Choroid plexus epithelial cell (primary cell): ENCODE measurements around the gene SLC40A1.

Experiments
- DNase-seq: peaks from one replicate; pipeline ENCODE4 v3.0.0-alpha.2; 2010; ENCODE audit warnings: low read depth
- H3K4me3 ChIP-seq: 2 replicates; pipeline ENCODE4 v1.5.1; 2011; ENCODE audit warnings: low read depth, mild to moderate bottlenecking, control low read depth, low read length, moderate library complexity
- TF ChIP-seq, protein P1 (sequence below): conservative IDR thresholded peaks from 2 replicates; pipeline ENCODE4 v1.5.1; 2011; ENCODE audit warnings: low read depth, mild to moderate bottlenecking, control low read depth, inconsistent platforms, low read length, moderate library complexity

Gene SLC40A1

DNA sequence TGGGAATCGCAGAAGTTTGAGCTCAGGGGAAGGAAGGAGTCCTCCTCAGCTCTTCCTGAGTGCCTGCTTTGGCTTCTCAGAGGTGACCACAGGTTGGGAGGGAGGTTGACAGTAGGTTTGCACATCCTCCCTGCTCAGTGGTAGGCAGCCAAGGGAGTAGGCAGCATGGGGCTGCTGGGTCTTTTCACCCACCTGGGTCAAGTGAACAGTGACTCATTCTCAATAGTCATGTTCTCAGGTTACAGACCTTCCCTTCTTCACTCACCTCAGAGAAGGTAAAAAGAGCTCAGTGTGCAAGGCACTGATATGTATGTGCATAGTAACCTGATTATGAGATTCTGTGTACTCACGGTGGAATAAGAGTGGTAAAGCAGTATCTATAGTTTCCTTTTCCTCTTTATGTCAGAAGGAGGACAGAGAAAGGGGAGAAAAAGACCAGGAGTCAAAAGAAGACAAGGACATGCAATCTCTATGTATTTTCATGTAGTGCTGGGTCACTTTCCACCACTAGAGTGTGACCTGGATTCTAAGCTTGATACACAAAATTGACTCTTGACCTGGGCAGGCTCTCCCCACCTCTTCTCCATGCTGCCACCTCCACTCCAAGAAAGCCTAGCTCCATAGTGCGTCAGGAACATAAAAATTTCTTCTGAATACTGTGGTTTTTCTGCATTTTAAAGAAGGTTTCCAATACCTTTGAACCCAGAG is 44.2 kb upstream of the SLC40A1 start:
- no peak for DNase-seq
- no peak overlapping the region for H3K4me3 ChIP-seq
- TF ChIP-seq, protein P1, sequence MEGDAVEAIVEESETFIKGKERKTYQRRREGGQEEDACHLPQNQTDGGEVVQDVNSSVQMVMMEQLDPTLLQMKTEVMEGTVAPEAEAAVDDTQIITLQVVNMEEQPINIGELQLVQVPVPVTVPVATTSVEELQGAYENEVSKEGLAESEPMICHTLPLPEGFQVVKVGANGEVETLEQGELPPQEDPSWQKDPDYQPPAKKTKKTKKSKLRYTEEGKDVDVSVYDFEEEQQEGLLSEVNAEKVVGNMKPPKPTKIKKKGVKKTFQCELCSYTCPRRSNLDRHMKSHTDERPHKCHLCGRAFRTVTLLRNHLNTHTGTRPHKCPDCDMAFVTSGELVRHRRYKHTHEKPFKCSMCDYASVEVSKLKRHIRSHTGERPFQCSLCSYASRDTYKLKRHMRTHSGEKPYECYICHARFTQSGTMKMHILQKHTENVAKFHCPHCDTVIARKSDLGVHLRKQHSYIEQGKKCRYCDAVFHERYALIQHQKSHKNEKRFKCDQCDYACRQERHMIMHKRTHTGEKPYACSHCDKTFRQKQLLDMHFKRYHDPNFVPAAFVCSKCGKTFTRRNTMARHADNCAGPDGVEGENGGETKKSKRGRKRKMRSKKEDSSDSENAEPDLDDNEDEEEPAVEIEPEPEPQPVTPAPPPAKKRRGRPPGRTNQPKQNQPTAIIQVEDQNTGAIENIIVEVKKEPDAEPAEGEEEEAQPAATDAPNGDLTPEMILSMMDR = no peak

DNA sequence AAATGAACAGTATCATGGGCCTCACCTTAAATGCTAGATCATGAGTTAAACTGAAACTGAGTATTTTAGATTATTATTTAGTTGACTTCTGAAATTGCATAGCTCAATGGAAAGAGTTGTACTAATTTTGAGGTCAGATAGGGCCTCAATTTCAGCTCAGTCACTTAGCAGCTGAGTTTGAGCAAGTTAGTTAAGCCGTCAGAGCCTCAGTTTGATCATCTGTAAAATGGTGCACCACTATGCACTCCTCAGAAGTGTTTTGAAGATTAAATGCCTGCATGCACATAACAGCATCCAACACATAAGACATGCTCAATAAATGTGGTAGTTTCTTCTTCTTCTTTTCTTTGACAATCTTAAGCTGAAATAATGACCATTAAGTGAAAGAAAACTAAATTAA is 42.5 kb upstream of the SLC40A1 start:
- H3K4me3 ChIP-seq = no peak overlapping the region
- TF ChIP-seq, protein P1 = no peak
- DNase-seq = no peak

DNA sequence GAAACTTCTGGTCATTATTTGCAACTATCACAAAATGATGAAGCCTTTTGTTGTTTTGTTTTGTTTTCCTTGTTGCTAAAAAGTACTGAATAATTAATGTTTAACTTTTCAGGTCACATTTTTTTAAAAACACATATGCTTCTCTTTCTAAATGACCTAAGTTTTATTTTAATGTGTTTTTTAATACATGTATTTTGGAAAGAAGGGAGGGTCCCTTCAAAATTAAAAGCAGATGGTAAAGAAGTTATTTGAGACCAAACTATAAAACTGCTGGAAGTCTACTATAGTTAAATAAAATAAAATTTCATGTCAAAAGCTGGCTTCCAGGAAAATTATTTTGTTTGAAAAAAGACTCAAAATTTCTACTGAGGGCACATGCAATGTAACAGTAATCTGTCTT is 41.2 kb upstream of the SLC40A1 start:
- TF ChIP-seq, protein P1 = no peak
- H3K4me3 ChIP-seq = no peak overlapping the region
- no peak for DNase-seq

DNA sequence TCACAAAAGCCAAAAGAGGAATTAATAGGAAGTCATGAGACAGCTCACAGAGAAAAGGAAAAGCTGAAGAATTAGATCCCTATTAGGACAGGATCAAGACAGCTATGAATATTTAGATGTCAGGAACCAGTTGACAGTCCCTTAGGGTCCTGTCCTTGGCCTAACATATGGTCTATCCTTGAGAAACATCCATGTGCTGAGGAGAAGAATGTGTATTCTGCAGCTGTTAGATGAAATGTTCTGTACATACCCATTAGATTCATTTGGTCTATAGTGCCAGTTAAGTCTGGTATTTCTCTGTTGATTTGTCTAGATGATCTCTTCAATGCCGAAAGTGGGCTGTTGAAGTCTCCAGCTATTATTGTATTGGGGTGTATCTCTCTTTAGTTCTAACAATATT is 37.6 kb upstream of the SLC40A1 start:
- DNase-seq = no peak
- TF ChIP-seq, protein P1 = no peak
- H3K4me3 ChIP-seq = no peak overlapping the region

DNA sequence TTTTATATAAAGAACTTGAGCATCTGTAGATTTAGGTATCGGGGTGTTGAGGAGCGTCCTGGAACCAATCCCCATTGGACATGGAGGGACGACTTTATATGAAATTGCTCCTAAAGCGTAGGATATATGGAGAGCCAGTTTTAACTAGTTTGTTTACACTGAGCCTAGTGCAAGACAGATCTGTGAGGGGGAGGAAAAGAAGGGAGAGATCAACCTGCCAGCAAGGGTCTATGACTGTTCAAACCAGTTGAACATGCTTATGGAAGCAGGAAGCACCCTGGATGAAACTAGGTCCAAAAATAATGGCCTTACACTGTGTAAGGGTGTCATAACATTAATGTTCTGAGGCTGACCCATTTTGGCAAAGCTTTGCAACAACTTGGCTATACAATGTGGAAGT is 34.0 kb upstream of the SLC40A1 start:
- no peak overlapping the region for H3K4me3 ChIP-seq
- TF ChIP-seq, protein P1 = no peak
- DNase-seq = no peak

DNA sequence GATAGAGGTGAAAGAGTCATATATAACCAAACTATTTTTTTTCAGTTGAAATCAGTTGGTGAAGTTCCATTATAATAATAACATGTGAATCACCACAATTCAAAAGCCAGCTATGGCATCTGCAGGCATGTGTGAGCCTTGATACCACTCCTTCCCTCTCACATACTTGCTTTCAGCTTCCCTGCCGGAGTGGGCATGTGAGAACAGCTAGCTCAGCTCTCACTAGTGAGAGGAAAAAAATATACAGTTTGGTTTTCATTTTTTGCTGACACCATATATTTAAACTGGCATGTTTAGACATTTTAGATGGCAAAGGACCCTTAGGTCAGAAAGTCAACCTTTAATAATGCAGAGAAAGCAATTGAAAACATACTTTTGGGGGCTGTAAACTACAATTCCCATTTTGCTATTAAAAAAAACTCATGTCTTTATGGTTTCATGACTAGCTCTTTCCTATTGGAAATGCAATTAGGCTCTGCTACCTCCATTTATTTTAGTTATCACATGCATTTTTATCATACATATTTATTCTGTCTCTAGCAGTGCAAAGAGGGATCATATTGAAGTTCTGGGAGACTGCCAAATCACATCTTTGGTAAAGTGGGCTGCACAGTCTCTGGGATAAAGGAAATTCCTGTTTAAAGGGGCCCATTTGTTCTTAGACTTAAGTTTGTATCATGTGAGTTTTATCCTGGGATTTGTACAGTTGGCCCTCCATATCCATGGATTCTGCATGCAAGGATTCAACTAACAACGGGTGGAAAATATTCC is 33.2 kb upstream of the SLC40A1 start:
- TF ChIP-seq, protein P1 = no peak

DNA sequence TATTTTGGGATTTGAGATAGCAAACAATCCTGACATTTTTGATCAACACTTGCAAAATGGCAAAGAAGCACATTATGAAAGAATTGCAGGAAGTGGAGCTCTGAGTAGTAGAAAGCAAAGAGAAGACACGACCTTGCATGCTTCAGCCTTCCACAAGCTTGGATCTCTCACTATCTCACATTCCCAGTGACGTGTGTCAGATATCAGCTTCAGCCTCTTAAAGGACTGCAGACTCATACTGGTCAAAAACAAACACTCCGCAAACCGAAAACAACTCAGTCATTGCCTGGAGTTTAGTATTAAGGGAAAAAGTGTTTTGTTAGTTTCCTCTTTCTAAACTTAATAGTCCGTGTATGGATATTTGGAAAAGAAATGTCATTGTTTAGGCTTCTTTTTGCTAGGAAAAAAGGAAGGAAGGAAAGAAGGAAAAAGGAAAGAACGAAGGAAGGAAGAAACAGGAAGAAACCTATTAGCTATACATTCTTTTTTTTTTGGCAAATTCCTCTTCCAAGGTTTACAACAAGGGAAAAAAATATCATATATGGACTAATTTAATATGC is 32.6 kb upstream of the SLC40A1 start:
- H3K4me3 ChIP-seq = peak overlapping the region; percentile 34
- TF ChIP-seq, protein P1 = no peak
- DNase-seq = peak; percentile 97

More for the DNA sequence above, 33.2 kb upstream of the SLC40A1 start:
- peak; percentile 81 for DNase-seq
- H3K4me3 ChIP-seq = peak overlapping the region; percentile 34
